WERI-Rb-1 (cell line): ENCODE results near the gene GLUL.
"Not testable (repeated sequence)": the region's sequence is repeated elsewhere in the genome, so short reads cannot be mapped to it uniquely, and the experiment has no call there.

Experiments used
- DNase-seq: peaks from one replicate; pipeline ENCODE4 v3.0.0-alpha.2; 2020
- H3K27ac ChIP-seq: fragments of 250-450 bp; sonication (Bioruptor Pico); 2 replicates; pipeline ENCODE4 v1.5.1; 2020; ENCODE audit warnings: mild to moderate bottlenecking, moderate library complexity
- H3K27me3 ChIP-seq: fragments of 250-450 bp; sonication (Bioruptor Pico); 2 replicates; pipeline ENCODE4 v1.5.1; 2021; ENCODE audit warnings: mild to moderate bottlenecking, low read depth, moderate library complexity; ENCODE audit not compliant: insufficient read depth, severe bottlenecking
- H3K36me3 ChIP-seq: fragments of 250-450 bp; sonication (Bioruptor Pico); 2 replicates; pipeline ENCODE4 v1.5.1; 2020; ENCODE audit warnings: mild to moderate bottlenecking, moderate library complexity
- H3K4me3 ChIP-seq: 2 replicates; pipeline ENCODE4 v1.5.1; 2011; ENCODE audit warnings: low read depth, mild to moderate bottlenecking, control low read depth, low read length
- H3K9me3 ChIP-seq: fragments of 250-450 bp; sonication (Bioruptor Pico); 2 replicates; pipeline ENCODE4 v1.5.1; 2021; ENCODE audit warnings: mild to moderate bottlenecking, moderate library complexity; ENCODE audit not compliant: severe bottlenecking
- TF ChIP-seq, protein P1 (sequence below): IDR thresholded peaks from 2 replicates; pipeline ENCODE4 v1.5.1; 2011; ENCODE audit warnings: low read depth, mild to moderate bottlenecking, control low read depth, inconsistent platforms, low read length

GLUL gene

DNA sequence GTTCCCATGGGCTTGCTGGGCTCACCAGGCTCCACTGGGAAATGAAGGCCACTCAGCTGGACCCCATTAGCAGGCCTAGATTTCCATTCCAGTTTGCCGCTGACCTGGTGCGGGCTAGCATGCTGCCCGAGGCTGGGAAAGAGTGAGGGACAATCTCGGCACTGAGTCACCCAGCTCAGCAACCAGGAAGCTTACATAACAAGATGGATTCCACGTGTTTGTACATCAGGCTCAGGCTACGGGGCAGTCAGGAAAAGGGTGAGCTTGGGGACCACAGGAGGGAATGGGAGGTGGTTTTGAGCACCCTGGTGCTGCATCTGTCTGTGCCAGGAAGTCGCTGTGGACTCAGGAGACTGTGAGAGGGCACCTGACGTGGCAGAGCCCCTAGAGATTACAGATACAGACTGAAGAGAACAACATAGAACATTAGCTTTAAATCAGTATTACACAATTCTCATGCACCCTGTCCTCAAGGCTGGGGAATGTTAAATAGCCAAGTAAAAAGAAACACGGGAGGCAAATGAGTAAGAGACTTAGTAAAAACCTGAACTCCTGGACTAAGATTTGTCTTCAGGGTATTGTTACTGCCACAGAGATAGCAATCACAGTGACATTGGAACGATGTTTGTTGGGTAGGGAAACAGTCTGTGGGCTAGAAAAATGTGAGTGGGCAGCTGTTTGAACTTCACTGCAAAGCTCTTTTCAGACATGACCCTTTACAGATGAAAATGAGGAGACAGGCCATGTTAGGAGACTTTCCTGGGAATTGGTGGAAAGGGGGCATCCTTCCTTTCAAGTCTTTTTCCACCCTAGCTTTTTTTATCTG is 51.1 kb downstream of the GLUL start:
- no peak for DNase-seq
- H3K27ac ChIP-seq = no peak overlapping the region
- TF ChIP-seq, protein P1, sequence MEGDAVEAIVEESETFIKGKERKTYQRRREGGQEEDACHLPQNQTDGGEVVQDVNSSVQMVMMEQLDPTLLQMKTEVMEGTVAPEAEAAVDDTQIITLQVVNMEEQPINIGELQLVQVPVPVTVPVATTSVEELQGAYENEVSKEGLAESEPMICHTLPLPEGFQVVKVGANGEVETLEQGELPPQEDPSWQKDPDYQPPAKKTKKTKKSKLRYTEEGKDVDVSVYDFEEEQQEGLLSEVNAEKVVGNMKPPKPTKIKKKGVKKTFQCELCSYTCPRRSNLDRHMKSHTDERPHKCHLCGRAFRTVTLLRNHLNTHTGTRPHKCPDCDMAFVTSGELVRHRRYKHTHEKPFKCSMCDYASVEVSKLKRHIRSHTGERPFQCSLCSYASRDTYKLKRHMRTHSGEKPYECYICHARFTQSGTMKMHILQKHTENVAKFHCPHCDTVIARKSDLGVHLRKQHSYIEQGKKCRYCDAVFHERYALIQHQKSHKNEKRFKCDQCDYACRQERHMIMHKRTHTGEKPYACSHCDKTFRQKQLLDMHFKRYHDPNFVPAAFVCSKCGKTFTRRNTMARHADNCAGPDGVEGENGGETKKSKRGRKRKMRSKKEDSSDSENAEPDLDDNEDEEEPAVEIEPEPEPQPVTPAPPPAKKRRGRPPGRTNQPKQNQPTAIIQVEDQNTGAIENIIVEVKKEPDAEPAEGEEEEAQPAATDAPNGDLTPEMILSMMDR = no peak
- no peaks in the 10 kb centered on the region for H3K36me3 ChIP-seq
- no peaks in the 10 kb centered on the region for H3K27me3 ChIP-seq
- no peaks in the 10 kb centered on the region for H3K9me3 ChIP-seq
- H3K4me3 ChIP-seq = no peak overlapping the region

DNA sequence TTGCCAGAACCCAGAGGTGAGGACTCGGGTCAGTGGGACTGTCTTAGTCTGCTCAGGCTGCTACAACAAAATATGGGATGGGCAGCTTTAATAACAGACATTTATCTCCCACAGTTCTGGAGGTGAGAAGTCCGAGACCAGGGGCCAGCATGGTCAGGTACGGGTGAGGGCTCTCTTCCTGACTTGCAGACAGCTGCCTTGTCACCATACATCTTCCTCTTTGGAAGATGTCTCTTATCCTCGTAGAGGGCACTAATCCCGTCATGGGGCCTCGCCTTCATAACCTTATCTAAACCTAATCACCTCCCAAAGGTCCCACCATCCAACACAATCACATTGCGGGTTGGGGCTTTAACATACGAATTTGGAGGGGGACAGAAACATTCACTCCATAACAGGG is 51.9 kb downstream of the GLUL start:
- H3K4me3 ChIP-seq = no peak overlapping the region
- TF ChIP-seq, protein P1 = no peak
- no peaks in the 10 kb centered on the region for H3K36me3 ChIP-seq
- no peaks in the 10 kb centered on the region for H3K27me3 ChIP-seq
- peak; percentile 54 for DNase-seq
- H3K27ac ChIP-seq = no peak overlapping the region
- no peaks in the 10 kb centered on the region for H3K9me3 ChIP-seq

DNA sequence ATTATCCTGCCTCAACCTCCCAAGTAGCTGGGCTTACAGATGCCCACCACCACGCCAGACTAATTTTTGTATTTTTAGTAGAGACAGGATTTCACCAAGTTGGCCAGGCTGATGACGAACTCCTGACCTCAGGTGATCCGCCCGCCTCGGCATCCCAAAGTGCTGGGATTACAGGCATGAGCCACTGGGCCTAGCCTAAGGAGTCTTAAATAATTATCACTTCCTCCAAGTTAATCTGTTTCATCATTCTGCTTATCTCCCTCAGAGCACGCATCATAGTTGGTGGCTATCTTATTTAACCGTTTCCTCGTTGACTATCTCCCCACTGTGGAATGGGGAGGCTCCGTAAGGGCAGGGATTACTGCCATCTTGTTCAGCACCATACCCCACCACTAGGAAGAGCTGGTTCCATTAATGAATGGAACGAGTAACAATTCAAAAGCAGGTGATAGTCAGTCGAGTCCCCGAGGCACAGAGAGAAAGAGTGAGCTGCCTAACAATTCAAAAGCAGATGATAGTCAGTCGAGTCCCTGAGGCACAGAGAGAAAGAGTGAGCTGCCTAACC is 52.7 kb downstream of the GLUL start:
- DNase-seq = peak; percentile 51
- H3K4me3 ChIP-seq = no peak overlapping the region
- no peaks in the 10 kb centered on the region for H3K36me3 ChIP-seq
- TF ChIP-seq, protein P1 = no peak
- no peaks in the 10 kb centered on the region for H3K9me3 ChIP-seq
- no peak overlapping the region for H3K27ac ChIP-seq
- H3K27me3 ChIP-seq = no peaks in the 10 kb centered on the region

DNA sequence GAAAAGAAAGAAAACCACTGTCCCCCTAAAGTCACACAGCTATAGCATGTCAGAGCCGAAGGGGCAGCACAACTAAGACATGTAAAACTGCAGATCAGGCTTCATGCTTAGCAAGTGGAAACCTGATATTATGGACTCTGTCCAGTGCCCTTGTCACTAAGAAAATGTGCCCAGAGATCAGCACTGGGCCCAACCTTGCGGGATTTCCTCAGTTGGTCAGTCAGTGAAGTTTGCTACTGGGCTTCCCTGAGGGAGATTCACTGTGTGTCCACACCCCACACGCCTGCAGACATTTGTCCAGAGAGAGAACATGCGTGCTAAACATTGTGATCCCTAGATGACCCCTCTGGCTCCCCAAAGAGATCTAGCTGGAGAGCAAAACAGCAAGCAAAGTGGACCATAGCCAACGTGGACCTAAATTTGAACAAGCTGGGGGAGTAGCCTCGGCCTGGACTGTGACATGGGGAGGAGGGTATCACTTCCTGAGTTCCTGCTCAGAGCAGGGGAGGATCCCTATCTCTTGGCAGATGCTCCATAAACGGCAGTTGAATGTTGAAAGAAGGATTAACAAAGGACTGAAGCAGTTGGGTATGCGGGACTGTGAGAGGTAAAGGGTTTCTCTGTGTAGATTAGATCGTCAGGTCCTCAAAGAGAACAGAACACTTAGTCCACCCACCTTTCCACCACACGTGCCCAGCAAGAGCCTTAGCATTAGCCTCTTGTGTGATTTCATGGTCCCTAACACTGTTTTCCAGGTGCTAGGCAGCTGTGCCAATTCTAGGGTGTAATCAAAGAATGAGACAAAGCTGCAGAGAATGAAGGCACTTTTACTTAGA is 53.6 kb downstream of the GLUL start:
- no peaks in the 10 kb centered on the region for H3K9me3 ChIP-seq
- peak; percentile 26 for DNase-seq
- no peaks in the 10 kb centered on the region for H3K36me3 ChIP-seq
- H3K4me3 ChIP-seq = no peak overlapping the region; the same call in 1 of the 2 replicates
- no peaks in the 10 kb centered on the region for H3K27me3 ChIP-seq
- TF ChIP-seq, protein P1 = no peak
- peak overlapping the region; percentile 31; the same call in 1 of the 2 replicates for H3K27ac ChIP-seq

DNA sequence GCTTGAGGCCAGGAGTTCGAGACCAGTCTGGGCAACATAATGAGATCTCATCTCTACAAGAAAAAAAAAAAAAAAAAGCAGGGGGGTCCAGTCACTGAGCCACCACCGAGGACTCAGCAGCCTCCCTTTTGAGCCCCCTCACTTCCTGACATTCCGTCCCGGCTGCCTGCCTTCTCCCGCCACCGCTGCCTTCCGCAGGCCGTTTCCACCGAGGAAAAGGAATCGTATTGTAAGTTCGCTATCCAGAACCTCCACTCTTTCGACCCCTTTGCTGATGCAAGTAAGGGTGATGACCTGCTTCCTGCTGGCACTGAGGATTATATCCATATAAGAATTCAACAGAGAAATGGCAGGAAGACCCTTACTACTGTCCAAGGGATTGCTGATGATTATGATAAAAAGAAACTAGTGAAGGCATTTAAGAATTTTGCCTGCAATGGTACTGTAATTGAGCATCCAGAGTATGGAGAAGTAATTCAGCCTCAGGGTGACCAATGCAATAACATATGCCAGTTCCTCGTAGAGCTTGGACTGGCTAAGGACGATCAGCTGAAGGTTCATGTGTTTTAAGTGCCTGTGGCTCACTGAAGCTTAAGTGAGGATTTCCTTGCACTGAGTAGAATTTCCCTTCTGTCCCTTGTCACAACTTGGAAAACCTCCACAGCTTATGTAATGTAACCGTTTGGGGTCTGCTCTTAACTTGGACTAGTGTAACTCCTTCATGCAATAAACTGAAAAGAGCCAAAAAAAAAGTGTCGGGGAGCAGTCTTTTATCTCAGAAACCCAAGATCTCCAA is 55.6 kb downstream of the GLUL start:
- Histone ChIP-seq H3K9me3 (no peaks in the 10 kb centered on the region), H3K27ac (no peak overlapping the region), H3K4me3 (no peak overlapping the region), H3K36me3 (no peaks in the 10 kb centered on the region), H3K27me3 (no peaks in the 10 kb centered on the region)
- peak; percentile 22 for DNase-seq
- TF ChIP-seq, protein P1 = no peak

DNA sequence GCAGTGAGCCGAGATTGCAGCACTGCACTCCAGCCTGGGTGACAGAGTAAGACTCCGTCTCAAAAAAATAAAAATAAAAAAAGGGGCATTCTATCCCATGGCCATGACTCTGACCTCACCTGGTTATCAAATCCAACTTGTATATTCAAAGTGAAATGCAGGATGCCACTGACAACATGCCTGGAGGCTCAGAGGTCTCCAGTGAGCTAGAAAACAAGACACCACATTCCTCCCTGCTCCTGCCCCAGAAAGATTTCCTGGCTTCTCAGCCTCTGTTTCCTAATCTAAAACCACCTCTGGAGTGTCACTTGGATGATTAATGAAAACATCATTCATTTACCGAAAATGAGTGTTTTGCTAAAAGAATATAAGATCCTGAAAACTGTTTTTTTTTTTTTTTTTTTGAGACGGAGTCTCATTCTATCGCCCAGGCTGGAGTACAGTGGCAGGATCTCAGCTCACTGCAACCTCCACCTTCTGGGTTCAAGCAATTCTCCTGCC is 58.5 kb downstream of the GLUL start:
- H3K36me3 ChIP-seq, H3K27me3 ChIP-seq, H3K4me3 ChIP-seq, H3K9me3 ChIP-seq, DNase-seq, H3K27ac ChIP-seq: not testable (repeated sequence)
